Liver (tissue), 3 donors: ENCODE data around the gene NUP155.

Source experiments
- HNF4A ChIP-seq, 2 donors: conservative IDR thresholded peaks; 2 replicates each; pipeline ENCODE4 v1.6.1; 2016; ENCODE audit warnings: antibody characterized with exemption in 2 of 2, mild to moderate bottlenecking in 2 of 2
- TF ChIP-seq, protein P1 (sequence below): fragments of 150-350 bp; IDR thresholded peaks from 2 replicates; pipeline ENCODE4 v1.5.1; 2017; ENCODE audit warnings: improper control_type of control experiment, low read depth, low read length; ENCODE audit not compliant: missing input control
- donor health status: healthy.
- donor health status: healthy.

DNA sequence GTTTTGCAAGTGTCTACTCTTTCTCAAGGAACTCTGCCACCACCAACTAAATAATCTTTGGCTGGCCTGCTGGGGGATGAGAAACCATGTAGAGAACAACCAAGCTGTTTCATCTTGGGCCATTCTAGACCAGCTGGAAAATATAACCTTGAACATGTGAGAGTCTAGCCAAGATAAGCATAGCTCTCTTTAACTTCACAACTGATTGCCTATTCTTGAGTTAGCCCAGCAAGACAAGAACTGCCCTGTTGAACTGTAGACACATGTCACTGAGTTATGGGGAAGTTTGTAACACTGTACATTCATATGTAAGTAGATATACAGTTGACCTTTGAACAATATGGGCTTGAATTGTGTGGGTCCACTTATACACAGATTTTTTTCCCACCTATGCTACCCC lies 44.4 kb downstream of the NUP155 start:
- TF ChIP-seq HNF4A (conservative IDR thresholded peaks at IDR 0.05): no peak
- TF ChIP-seq, protein P1, sequence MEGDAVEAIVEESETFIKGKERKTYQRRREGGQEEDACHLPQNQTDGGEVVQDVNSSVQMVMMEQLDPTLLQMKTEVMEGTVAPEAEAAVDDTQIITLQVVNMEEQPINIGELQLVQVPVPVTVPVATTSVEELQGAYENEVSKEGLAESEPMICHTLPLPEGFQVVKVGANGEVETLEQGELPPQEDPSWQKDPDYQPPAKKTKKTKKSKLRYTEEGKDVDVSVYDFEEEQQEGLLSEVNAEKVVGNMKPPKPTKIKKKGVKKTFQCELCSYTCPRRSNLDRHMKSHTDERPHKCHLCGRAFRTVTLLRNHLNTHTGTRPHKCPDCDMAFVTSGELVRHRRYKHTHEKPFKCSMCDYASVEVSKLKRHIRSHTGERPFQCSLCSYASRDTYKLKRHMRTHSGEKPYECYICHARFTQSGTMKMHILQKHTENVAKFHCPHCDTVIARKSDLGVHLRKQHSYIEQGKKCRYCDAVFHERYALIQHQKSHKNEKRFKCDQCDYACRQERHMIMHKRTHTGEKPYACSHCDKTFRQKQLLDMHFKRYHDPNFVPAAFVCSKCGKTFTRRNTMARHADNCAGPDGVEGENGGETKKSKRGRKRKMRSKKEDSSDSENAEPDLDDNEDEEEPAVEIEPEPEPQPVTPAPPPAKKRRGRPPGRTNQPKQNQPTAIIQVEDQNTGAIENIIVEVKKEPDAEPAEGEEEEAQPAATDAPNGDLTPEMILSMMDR: no peak
